Endothelial cell of umbilical vein (primary cell): ENCODE results near the gene GSG1L.

ENCODE experiments used
- CTCF ChIP-seq, 2 donors: IDR thresholded peaks; 1 replicate in 1 of 2; 2 replicates in 1 of 2; pipeline ENCODE4 v1.5.1; 2011; ENCODE audit warnings: low read length in 2 of 2, mild to moderate bottlenecking in 2 of 2, moderate library complexity in 2 of 2, control low read depth in 1 of 2, inconsistent platforms in 1 of 2, low read depth in 1 of 2; ENCODE audit not compliant: insufficient read depth in 1 of 2; ENCODE audit errors: extremely low read depth in 1 of 2
- EZH2 ChIP-seq: IDR thresholded peaks from 2 replicates; pipeline ENCODE4 v1.6.1; 2012; ENCODE audit warnings: borderline replicate concordance, low read depth, mild to moderate bottlenecking, moderate library complexity, low read length, inconsistent platforms; ENCODE audit not compliant: severe bottlenecking
- GATA2 ChIP-seq: IDR thresholded peaks from 2 replicates; pipeline ENCODE4 v1.7.0; 2011; ENCODE audit warnings: low read depth, mild to moderate bottlenecking, moderate library complexity, mixed read lengths, low read length; ENCODE audit not compliant: insufficient read length, insufficient read depth
- MAX ChIP-seq: IDR thresholded peaks from 2 replicates; pipeline ENCODE4 v1.6.1; 2011; ENCODE audit not compliant: insufficient read depth, insufficient read length
- POLR2A ChIP-seq: IDR thresholded peaks from 2 replicates; pipeline ENCODE4 v1.6.1; 2012; ENCODE audit warnings: low read depth, mild to moderate bottlenecking, control low read depth, low read length
- POLR2AphosphoS5 ChIP-seq: IDR thresholded peaks from 2 replicates; pipeline ENCODE4 v1.6.1; 2012; ENCODE audit warnings: low read depth, mild to moderate bottlenecking, control low read depth, low read length, moderate library complexity; ENCODE audit not compliant: insufficient read depth

- TF ChIP-seq POLR2AphosphoS5 (no peak), POLR2A (no peak), CTCF (IDR thresholded peaks at IDR 0.05; ENCODE audit: extremely low read depth in 1 of 2, insufficient read depth in 1 of 2, low read depth in 1 of 2, low read length in 2 of 2) (no peak), EZH2 (no peak), MAX (no peak), GATA2 (no peak)
Observed at GRCh38 chr16:27761816-27762215, 301.7 kb downstream of the GSG1L start.
